ENCODE data around the gene CDKAL1.
"Not testable (repeated sequence)": the region's sequence is repeated elsewhere in the genome, so short reads cannot be mapped to it uniquely, and the experiment has no call there.

The CDKAL1 gene

GRCh38 chr6:20644667-20645370 lies 110.6 kb downstream of the CDKAL1 start:
- no peak for DNase-seq

DNA sequence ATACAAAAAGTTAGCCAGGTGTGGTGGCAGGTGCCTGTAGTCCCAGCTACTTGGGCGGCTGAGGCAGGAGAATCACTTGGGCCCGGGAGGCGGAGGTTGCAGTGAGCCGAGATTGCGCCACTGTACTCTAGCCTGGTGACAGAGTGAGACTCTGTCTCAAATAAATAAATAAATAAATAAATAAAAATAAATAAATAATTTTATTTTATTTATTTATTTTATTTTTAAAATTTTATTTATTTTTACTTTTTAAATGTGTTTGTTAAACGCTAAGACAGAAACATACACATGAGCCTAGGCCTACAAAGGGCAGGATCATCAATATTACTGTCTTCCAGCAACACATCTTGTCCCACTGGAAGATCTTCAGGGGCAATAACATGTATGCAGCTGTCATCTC lies 111.3 kb downstream of the CDKAL1 start:
- not testable (repeated sequence) for DNase-seq

GRCh38 chr6:20647585-20647984 lies 113.3 kb downstream of the CDKAL1 start:
- DNase-seq: no peak

GRCh38 chr6:20649696-20650470 lies 115.6 kb downstream of the CDKAL1 start:
- not testable (repeated sequence) for DNase-seq

DNA sequence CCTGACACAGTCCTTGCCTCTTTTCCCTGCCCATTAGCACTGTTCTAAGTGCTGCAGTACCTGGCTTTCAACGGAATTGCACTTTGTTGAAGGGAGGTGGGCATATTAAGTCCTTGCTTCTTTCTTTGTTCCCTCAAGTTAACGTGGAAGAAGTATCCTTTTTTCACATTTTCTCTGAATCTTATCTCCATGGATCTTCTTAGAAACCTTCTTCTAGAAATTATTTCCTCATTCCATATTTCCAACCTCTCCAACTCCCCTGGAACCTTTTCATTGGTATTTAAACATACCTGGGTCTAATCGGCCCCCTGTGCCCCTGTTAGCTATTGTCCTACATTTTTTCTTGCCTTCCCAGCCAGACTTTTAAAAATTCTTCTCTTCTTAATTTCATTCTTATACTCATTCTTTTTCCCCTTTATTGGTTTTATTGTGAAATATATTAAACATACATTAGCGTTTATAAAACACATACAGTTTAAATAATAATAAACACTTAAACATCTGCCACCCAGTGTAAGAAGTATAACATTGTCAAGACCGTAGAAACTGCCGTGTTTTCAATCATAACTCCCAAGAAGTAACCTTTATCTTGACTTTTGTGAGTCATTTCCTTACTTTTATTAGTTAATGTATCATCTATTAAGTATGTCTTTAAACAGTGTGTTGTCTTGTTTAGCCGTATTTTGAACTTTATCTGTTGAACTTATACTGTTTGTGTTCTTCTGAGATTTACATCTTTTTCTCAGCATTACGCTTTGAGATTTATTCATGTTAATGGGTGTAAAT lies 118.2 kb downstream of the CDKAL1 start:
- DNase-seq: no peak

DNA sequence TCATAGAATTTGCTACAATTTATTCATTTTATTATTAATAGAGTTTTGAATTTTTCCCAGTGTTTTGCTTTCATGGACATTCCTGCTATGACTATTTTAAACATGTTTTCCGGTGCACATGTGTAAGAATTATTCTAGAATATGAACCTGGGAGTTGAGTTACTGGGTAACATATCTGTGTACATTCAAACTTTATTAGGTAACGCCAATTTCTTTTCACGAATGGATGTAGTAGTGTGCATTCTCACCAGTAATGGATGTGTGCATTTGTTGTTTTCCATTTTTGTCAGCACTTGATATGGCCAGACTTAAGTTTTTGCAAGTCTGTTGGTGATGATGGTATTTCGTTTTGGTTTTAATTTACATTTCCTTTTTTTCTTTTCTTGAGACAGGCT lies 118.8 kb downstream of the CDKAL1 start:
- no peak for DNase-seq

DNA sequence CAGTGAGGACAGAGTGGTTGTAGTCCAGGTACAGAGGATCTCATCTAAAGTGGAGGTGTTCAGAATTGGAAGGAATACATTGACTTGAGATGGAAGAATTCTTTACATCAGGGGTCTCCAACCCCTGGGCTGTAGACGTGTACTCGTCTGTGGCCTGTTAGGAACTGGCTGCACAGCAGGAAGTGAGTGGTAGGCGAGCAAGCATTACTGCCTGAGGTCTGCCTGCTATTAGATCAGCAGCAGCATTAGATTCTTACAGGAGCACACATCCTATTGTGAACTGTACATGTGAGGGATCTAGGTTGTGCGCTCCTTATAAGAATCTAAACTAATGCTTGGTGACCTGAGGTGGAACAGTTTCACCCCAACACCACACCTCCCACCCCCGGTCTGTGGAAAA lies 121.1 kb downstream of the CDKAL1 start:
- no peak for DNase-seq

DNA sequence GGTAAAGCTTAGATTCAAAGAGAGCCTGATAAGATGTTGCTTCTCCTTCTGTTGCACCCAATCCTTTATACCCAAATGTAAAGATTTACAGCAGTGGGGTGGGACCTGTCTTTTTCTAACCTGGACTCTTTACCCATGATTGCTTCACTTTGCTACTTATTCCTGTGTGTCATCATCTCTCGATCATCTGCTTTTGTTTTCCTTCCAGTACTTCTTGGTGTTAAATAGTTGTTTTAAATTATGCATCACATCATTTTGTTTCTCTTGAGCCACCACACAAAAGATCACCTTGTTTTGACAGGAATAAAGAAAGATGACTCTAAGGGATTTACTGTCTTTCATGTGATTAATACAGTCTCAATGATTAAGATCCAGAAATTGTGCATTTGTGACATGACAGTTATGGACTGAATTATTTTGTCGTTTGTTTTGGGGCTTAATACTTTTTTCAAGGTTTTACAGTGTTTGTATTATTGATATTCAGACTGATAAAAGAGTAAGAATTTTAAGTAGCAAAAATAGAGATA lies 123.1 kb downstream of the CDKAL1 start:
- DNase-seq: no peak

- DNase-seq: no peak
Observed at GRCh38 chr6:20658053-20658452, 123.8 kb downstream of the CDKAL1 start.

- DNase-seq: no peak
Observed at GRCh38 chr6:20658516-20658915, 124.3 kb downstream of the CDKAL1 start.

DNA sequence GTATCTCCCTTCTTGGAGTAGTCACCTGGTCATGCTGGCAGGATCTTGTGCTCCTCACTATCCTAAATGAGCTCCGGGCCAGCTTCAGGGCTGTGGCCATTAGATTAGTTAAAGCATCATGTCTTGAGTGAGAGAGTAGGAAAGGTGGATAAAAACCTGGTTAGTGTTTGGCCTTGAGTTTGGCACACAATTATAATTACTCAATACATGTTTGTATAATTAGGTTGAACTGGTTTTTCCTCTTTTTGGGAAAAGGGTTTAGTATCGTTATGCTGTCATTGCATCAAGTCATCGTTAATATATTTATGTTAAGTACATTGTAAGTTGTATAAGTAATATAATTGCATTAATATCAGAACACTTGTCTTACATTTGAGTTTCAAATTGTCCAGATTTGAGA lies 126.3 kb downstream of the CDKAL1 start:
- no peak for DNase-seq

GRCh38 chr6:20661721-20662120 lies 127.5 kb downstream of the CDKAL1 start:
- DNase-seq: no peak

- no peak for DNase-seq
Observed at GRCh38 chr6:20664250-20664649, 130.0 kb downstream of the CDKAL1 start.

GRCh38 chr6:20665290-20665689 lies 131.0 kb downstream of the CDKAL1 start:
- no peak for DNase-seq

DNA sequence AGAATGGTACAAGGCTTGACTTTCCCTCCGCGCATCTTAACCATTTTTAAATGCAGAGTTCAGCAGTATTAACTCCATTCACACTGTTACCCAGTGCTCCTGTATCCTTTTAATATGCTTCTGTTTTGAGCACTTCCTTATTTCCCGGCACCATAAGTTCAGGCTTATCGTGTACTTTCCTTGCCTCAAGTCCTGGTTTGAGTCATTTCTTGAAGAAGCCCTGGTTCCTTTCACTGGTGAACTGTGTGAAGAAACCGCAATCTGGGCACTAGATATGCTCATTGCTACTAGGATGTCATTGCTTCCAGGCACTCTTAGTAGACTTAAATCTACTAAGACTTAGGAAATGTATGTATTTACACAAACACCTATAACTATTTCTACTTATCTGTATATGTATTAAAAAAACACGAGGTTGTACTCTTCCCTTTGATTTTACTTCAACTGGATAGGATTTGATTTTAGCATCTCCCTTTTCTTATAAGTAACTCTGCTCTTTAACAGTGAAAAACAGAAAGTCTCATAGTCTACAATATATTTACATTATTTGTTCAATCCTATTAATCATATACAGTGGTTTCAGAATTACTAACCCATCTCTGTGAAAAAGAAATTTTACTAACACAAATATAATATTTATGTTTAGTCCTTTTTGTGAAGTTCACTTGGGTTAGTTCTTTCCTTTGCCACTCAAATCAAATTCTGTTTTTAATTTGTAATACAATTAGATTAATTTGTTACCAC lies 135.5 kb downstream of the CDKAL1 start:
- DNase-seq: no peak

DNA sequence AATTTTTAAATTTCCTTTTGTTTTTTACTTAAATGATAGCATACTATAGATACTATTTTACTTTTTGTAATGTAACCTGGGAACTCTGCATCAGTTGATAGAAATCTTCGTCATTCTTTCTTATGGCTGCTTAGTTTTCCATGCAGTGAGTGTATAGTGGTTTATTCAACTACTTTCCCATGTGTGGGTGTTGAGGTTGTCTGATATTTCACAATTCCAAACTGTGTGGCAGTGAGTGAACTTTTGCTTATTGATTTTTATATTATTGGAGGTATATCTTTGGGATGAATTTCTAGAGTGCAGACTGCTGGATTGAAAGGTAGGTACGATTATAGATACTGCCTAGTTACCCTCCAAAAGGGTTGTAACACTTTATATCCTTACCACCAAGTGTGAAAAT lies 136.5 kb downstream of the CDKAL1 start:
- DNase-seq: no peak

DNA sequence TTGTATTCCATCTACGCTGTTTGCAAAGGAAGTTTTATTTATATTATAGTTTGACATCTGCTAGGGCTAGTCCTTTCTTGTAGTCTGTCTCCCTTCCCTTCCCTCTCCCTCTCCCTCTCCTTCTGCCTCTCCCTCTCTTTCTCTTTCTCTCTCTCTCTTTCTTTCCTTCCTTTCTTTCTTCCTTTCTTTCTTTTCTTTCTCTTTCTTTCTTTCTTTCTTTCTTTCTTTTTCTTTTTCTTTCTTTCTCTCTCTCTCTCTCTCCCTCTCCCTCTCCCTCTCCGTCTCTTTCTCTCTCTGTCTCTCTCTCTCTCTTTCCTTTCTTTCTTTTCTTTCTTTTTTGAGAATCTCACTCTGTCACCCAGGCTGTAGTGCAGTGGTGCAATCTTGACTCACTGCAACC lies 137.8 kb downstream of the CDKAL1 start:
- DNase-seq: no peak

DNA sequence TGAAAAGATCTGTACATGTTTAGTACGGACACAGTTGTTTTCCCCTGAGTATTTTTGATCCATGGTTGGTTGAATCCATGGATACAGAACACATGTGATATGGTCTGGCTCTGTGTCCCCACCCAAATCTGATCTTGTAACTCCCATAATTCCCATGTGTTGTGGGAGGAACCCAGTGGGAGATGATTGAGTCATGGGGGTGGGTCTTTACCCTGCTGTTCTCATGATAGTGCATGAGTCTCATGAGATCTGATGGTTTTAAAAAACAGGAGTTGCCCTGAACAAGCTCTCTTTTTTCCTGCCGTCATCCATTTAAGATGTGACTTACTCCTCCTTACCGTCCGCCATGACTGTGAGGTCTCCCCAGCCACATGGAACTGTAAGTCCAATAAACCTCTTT lies 139.2 kb downstream of the CDKAL1 start:
- DNase-seq: no peak

GRCh38 chr6:20674664-20675063 lies 140.4 kb downstream of the CDKAL1 start:
- DNase-seq: no peak

- DNase-seq: no peak
Observed at GRCh38 chr6:20678831-20679352, 144.6 kb downstream of the CDKAL1 start.

GRCh38 chr6:20680697-20681165 lies 146.5 kb downstream of the CDKAL1 start:
- DNase-seq: no peak

GRCh38 chr6:20681243-20681684 lies 147.0 kb downstream of the CDKAL1 start:
- no peak for DNase-seq
